Activated CD4-positive, alpha-beta T cell treated with anti-CD3 and anti-CD28 coated beads, Interleukin-2, amount 50 U/mL, for 24 hours (primary cell): ENCODE data around the gene ALDH16A1.

ENCODE experiments used
- DNase-seq, 2 donors: peaks; one replicate each; pipeline ENCODE4 v3.0.0-alpha.2; 2020; ENCODE audit warnings: low read depth in 1 of 2, low spot score in 1 of 2

The ALDH16A1 gene

GRCh38 chr19:49507803-49508494 lies 54.9 kb downstream of the ALDH16A1 start:
- DNase-seq, result no peak

GRCh38 chr19:49512970-49513745 lies 60.1 kb downstream of the ALDH16A1 start:
- DNase-seq, result no peak

GRCh38 chr19:49513746-49514118 lies 60.7 kb downstream of the ALDH16A1 start:
- no peak for DNase-seq

- no peak for DNase-seq
Measured at GRCh38 chr19:49514151-49514550, 61.1 kb downstream of the ALDH16A1 start.

GRCh38 chr19:49515767-49516166 lies 62.7 kb downstream of the ALDH16A1 start:
- DNase-seq, result no peak

- no peak for DNase-seq
Measured at GRCh38 chr19:49518033-49518432, 65.0 kb downstream of the ALDH16A1 start.
